Endometrial microvascular endothelial cells (primary cell): Measurements from ENCODE around the gene TET3. TPM values are rescaled to one million over a fixed set of nuclear protein-coding genes. Genes with fewer than 3 reads are reported as not detected.

Experiments used
- in situ Hi-C: cut with HindIII; loops from 2 replicates; pipeline ENCODE4 v1.10.0; 2017; ENCODE audit warnings: low sequenced_read_pairs, low pct_unique_long_range_greater_than_20kb; ENCODE audit errors: inconsistent ontology term
- total RNA-seq: library from RNA; depleted of rRNA; stranded (reverse); fragments of >200 nt; gene quantifications from one replicate; pipeline ENCODE4 v1.2.3, GENCODE V29; 2015; ENCODE audit errors: inconsistent ontology term

The TET3 gene
- total RNA-seq, 1 donor from 2014 or later, result 3.3 TPM

GRCh38 chr2:73962798-73963197 is 21.9 kb upstream of the TET3 start:
- in situ Hi-C loops, result no loop called here

- in situ Hi-C loops, result no loop called here
These were observed 21.2 kb upstream of the TET3 start for GRCh38 chr2:73963385-73964120.

GRCh38 chr2:73964223-73964622 is 20.5 kb upstream of the TET3 start:
- in situ Hi-C loops, result no loop called here

- in situ Hi-C loops, result no loop called here
These were observed 19.7 kb upstream of the TET3 start for GRCh38 chr2:73965053-73965452.

- in situ Hi-C loops, result no loop called here
These were observed 16.3 kb upstream of the TET3 start for GRCh38 chr2:73968357-73968937.

- in situ Hi-C loops, result no loop called here
These were observed 15.4 kb upstream of the TET3 start for GRCh38 chr2:73969356-73969755.

- in situ Hi-C loops, result no loop called here
These were observed 14.4 kb upstream of the TET3 start for GRCh38 chr2:73970141-73970803.

- in situ Hi-C loops, result no loop called here
These were observed 13.7 kb upstream of the TET3 start for GRCh38 chr2:73970850-73971471.

GRCh38 chr2:73971722-73972121 is 13.0 kb upstream of the TET3 start:
- in situ Hi-C loops, result no loop called here

GRCh38 chr2:73972846-73973245 is 11.9 kb upstream of the TET3 start:
- in situ Hi-C loops, result no loop called here

GRCh38 chr2:73975731-73976130 is 9.0 kb upstream of the TET3 start:
- in situ Hi-C loops, result no loop called here

- in situ Hi-C loops, result no loop called here
These were observed 7.9 kb upstream of the TET3 start for GRCh38 chr2:73976803-73977202.

GRCh38 chr2:73977466-73977865 is 7.2 kb upstream of the TET3 start:
- in situ Hi-C loops, result no loop called here

- in situ Hi-C loops, result no loop called here
These were observed 5.7 kb upstream of the TET3 start for GRCh38 chr2:73979021-73979420.

- in situ Hi-C loops, result no loop called here
These were observed 5.0 kb upstream of the TET3 start for GRCh38 chr2:73979686-73980085.

- in situ Hi-C loops, result no loop called here
These were observed 4.1 kb upstream of the TET3 start for GRCh38 chr2:73980566-73980965.

- in situ Hi-C loops, result no loop called here
These were observed 3.4 kb upstream of the TET3 start for GRCh38 chr2:73981081-73982001.

GRCh38 chr2:73982140-73982617 is 2.5 kb upstream of the TET3 start:
- in situ Hi-C loops, result no loop called here
